ENCODE measurements around the gene CLCN4. TPM values are rescaled to one million over a fixed set of nuclear protein-coding genes. Genes with fewer than 3 reads are reported as not detected.

Gene CLCN4
- total RNA-seq, 1 experiment from 2014 or later: 6.9 TPM

- WGBS (ENCODE audit: extremely low coverage, insufficient read length, low lambda C conversion rate): no CpG with 5 or more reads among the region's 9 CpGs
- no peaks in the 10 kb centered on the region for H3K9me3 ChIP-seq (ENCODE audit: control insufficient read depth, low read depth, low read length)
- no peaks in the 10 kb centered on the region for H3K79me1 ChIP-seq (ENCODE audit: insufficient read depth, low read depth, low read length, poor library complexity, severe bottlenecking)
- H2BK20ac ChIP-seq (ENCODE audit: low read depth, low read length, poor library complexity, severe bottlenecking): no peak overlapping the region
- H2AK5ac ChIP-seq (ENCODE audit: insufficient read length, low read length): no peak overlapping the region
- no peak overlapping the region for H3K23ac ChIP-seq (ENCODE audit: insufficient read length, low read depth, low read length)
- no peak overlapping the region for H3K9ac ChIP-seq (ENCODE audit: extremely low read depth, insufficient read length, low read length)
- no peak overlapping the region for H3K4me3 Mint-ChIP-seq
- no peaks in the 10 kb centered on the region for H4K20me1 ChIP-seq (ENCODE audit: control insufficient read depth, insufficient read depth, insufficient read length)
- H3K36me3 Mint-ChIP-seq (ENCODE audit: insufficient read depth in 1 of 3, low read depth in 3 of 3): peaks cover 13 to 18% (median 16%) of the 10 kb centered on the region in 3 experiments
- H2BK120ac ChIP-seq (ENCODE audit: low read depth, low read length, poor library complexity, severe bottlenecking): no peak overlapping the region
- no peaks in the 10 kb centered on the region for H3K4me1 ChIP-seq (ENCODE audit: insufficient read depth, low read length)
- no peak overlapping the region for H3K14ac ChIP-seq (ENCODE audit: insufficient read depth, low read length)
- no peak overlapping the region for H3K56ac ChIP-seq (ENCODE audit: insufficient read length, low read depth, low read length)
- no peak overlapping the region for H2BK5ac ChIP-seq (ENCODE audit: insufficient read length, low read length)
- no peak overlapping the region for H3T11ph ChIP-seq (ENCODE audit: low read length)
- no peaks in the 10 kb centered on the region for H3K79me2 ChIP-seq (ENCODE audit: insufficient read depth, low read length)
- H4K91ac ChIP-seq (ENCODE audit: insufficient read length, low read depth, low read length): no peak overlapping the region
- peaks cover 46 to 49% of the 10 kb centered on the region in 2 experiments for H3K9me3 Mint-ChIP-seq
- no peak overlapping the region for H3K27ac ChIP-seq (ENCODE audit: insufficient read length, low read depth, low read length)
- no peaks in the 10 kb centered on the region for H3K4me1 Mint-ChIP-seq
- H3K4me2 ChIP-seq (ENCODE audit: insufficient read depth, insufficient read length, low read length): no peak overlapping the region
- DNase-seq: no peak
- no peaks in the 10 kb centered on the region for H3K23me2 ChIP-seq (ENCODE audit: insufficient read length, low read depth, low read length, poor library complexity, severe bottlenecking)
- no peak overlapping the region for H2BK15ac ChIP-seq (ENCODE audit: low read depth, low read length)
- TF ChIP-seq, protein P1, sequence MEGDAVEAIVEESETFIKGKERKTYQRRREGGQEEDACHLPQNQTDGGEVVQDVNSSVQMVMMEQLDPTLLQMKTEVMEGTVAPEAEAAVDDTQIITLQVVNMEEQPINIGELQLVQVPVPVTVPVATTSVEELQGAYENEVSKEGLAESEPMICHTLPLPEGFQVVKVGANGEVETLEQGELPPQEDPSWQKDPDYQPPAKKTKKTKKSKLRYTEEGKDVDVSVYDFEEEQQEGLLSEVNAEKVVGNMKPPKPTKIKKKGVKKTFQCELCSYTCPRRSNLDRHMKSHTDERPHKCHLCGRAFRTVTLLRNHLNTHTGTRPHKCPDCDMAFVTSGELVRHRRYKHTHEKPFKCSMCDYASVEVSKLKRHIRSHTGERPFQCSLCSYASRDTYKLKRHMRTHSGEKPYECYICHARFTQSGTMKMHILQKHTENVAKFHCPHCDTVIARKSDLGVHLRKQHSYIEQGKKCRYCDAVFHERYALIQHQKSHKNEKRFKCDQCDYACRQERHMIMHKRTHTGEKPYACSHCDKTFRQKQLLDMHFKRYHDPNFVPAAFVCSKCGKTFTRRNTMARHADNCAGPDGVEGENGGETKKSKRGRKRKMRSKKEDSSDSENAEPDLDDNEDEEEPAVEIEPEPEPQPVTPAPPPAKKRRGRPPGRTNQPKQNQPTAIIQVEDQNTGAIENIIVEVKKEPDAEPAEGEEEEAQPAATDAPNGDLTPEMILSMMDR (conservative IDR thresholded peaks at IDR 0.05): no peak
- H3K27me3 ChIP-seq (ENCODE audit: insufficient read depth, low read length): no peaks in the 10 kb centered on the region
- no peak overlapping the region for H3K18ac ChIP-seq (ENCODE audit: insufficient read length, low read depth, low read length)
- no peak overlapping the region for H4K8ac ChIP-seq (replicated peaks; ENCODE audit: insufficient read length, low read depth, low read length)
- H4K5ac ChIP-seq (ENCODE audit: insufficient read length, low read depth, low read length): no peak overlapping the region
- H3K27ac Mint-ChIP-seq: no peak overlapping the region; a peak in 1 of 7 replicates
- H2BK12ac ChIP-seq (ENCODE audit: insufficient read length, low read depth, low read length): no peak overlapping the region
- peaks cover 2% of the 10 kb centered on the region; the same call in 1 of the 2 replicates for H3K27me3 Mint-ChIP-seq (ENCODE audit: low read depth)
- H2AFZ ChIP-seq (ENCODE audit: low read length): no peak overlapping the region
- no peak overlapping the region for H3K4ac ChIP-seq (ENCODE audit: low read depth, low read length)
Measured at GRCh38 chrX:10206317-10206716, 49.5 kb downstream of the CLCN4 start.
